ENCODE measurements around the gene RFNG. TPM values are rescaled to one million over a fixed set of nuclear protein-coding genes. Genes with fewer than 3 reads are reported as not detected.
"Not testable (repeated sequence)": the region's sequence is repeated elsewhere in the genome, so short reads cannot be mapped to it uniquely, and the experiment has no call there.

Gene RFNG
- total RNA-seq, 1 donor = 13.7 TPM

- H3K9me3 ChIP-seq (ENCODE audit: low read depth, low read length) = no peaks in the 10 kb centered on the region
- H3K4me1 ChIP-seq (ENCODE audit: insufficient read depth, low read length) = peaks cover 21% of the 10 kb centered on the region
- H3K27me3 ChIP-seq (ENCODE audit: insufficient read depth, low read length) = no peaks in the 10 kb centered on the region
- H3K4me3 ChIP-seq (ENCODE audit: low read length) = no peak overlapping the region
These were observed 3.0 kb downstream of the RFNG start for GRCh38 chr17:82048571-82048971.

GRCh38 chr17:82047914-82048570 is 3.6 kb downstream of the RFNG start:
- H3K4me3 ChIP-seq (ENCODE audit: low read length) = no peak overlapping the region
- H3K9me3 ChIP-seq (ENCODE audit: low read depth, low read length) = no peaks in the 10 kb centered on the region
- peaks cover 18% of the 10 kb centered on the region for H3K4me1 ChIP-seq (ENCODE audit: insufficient read depth, low read length)
- H3K27me3 ChIP-seq (ENCODE audit: insufficient read depth, low read length) = no peaks in the 10 kb centered on the region

GRCh38 chr17:82047379-82047778 is 4.2 kb downstream of the RFNG start:
- no peaks in the 10 kb centered on the region for H3K27me3 ChIP-seq (ENCODE audit: insufficient read depth, low read length)
- H3K4me1 ChIP-seq (ENCODE audit: insufficient read depth, low read length) = peaks cover 11% of the 10 kb centered on the region
- H3K4me3 ChIP-seq (ENCODE audit: low read length) = no peak overlapping the region
- H3K9me3 ChIP-seq (ENCODE audit: low read depth, low read length) = no peaks in the 10 kb centered on the region

- Histone ChIP-seq H3K9me3 (ENCODE audit: low read depth, low read length) (no peaks in the 10 kb centered on the region), H3K27me3 (ENCODE audit: insufficient read depth, low read length) (no peaks in the 10 kb centered on the region), H3K4me3 (ENCODE audit: low read length) (no peak overlapping the region), H3K4me1 (ENCODE audit: insufficient read depth, low read length) (peaks cover 8% of the 10 kb centered on the region)
These were observed 4.7 kb downstream of the RFNG start for GRCh38 chr17:82046903-82047302.

GRCh38 chr17:82045936-82046484 is 5.6 kb downstream of the RFNG start:
- Histone ChIP-seq H3K4me1 (ENCODE audit: insufficient read depth, low read length) (peaks cover 6% of the 10 kb centered on the region), H3K4me3 (ENCODE audit: low read length) (no peak overlapping the region), H3K27me3 (ENCODE audit: insufficient read depth, low read length) (no peaks in the 10 kb centered on the region), H3K9me3 (ENCODE audit: low read depth, low read length) (no peaks in the 10 kb centered on the region)

GRCh38 chr17:82043507-82043906 is 8.1 kb downstream of the RFNG start:
- H3K9me3 ChIP-seq (ENCODE audit: low read depth, low read length) = no peaks in the 10 kb centered on the region
- no peak overlapping the region for H3K4me3 ChIP-seq (ENCODE audit: low read length)
- H3K4me1 ChIP-seq (ENCODE audit: insufficient read depth, low read length) = peaks cover 5% of the 10 kb centered on the region
- H3K27me3 ChIP-seq (ENCODE audit: insufficient read depth, low read length) = no peaks in the 10 kb centered on the region

GRCh38 chr17:82042649-82043048 is 9.0 kb downstream of the RFNG start:
- Histone ChIP-seq H3K9me3 (ENCODE audit: low read depth, low read length) (no peaks in the 10 kb centered on the region), H3K4me3 (ENCODE audit: low read length) (no peak overlapping the region), H3K4me1 (ENCODE audit: insufficient read depth, low read length) (peaks cover 12% of the 10 kb centered on the region), H3K27me3 (ENCODE audit: insufficient read depth, low read length) (no peaks in the 10 kb centered on the region)

GRCh38 chr17:82041144-82041814 is 10.3 kb downstream of the RFNG start:
- peaks cover 21% of the 10 kb centered on the region for H3K4me1 ChIP-seq (ENCODE audit: insufficient read depth, low read length)
- H3K9me3 ChIP-seq (ENCODE audit: low read depth, low read length) = no peaks in the 10 kb centered on the region
- no peaks in the 10 kb centered on the region for H3K27me3 ChIP-seq (ENCODE audit: insufficient read depth, low read length)
- H3K4me3 ChIP-seq (ENCODE audit: low read length) = no peak overlapping the region

- Histone ChIP-seq H3K4me1 (ENCODE audit: insufficient read depth, low read length) (peaks cover 30% of the 10 kb centered on the region), H3K4me3 (ENCODE audit: low read length) (no peak overlapping the region)
These were observed 11.8 kb downstream of the RFNG start for GRCh38 chr17:82039695-82040299.

GRCh38 chr17:82038796-82039409 is 12.7 kb downstream of the RFNG start:
- H3K4me3 ChIP-seq (ENCODE audit: low read length); H3K27me3 ChIP-seq (ENCODE audit: insufficient read depth, low read length); H3K9me3 ChIP-seq (ENCODE audit: low read depth, low read length): not testable (repeated sequence)
- peaks cover 30% of the 10 kb centered on the region for H3K4me1 ChIP-seq (ENCODE audit: insufficient read depth, low read length)

More at GRCh38 chr17:82039695-82040299, 11.8 kb downstream of the RFNG start:
- H3K27me3 ChIP-seq (ENCODE audit: insufficient read depth, low read length) = no peaks in the 10 kb centered on the region
- no peaks in the 10 kb centered on the region for H3K9me3 ChIP-seq (ENCODE audit: low read depth, low read length)

GRCh38 chr17:82037889-82038195 is 13.8 kb downstream of the RFNG start:
- Histone ChIP-seq H3K27me3 (ENCODE audit: insufficient read depth, low read length) (no peaks in the 10 kb centered on the region), H3K4me3 (ENCODE audit: low read length) (peak overlapping the region; percentile 56), H3K4me1 (ENCODE audit: insufficient read depth, low read length) (peaks cover 30% of the 10 kb centered on the region), H3K9me3 (ENCODE audit: low read depth, low read length) (no peaks in the 10 kb centered on the region)

- Histone ChIP-seq H3K4me3 (ENCODE audit: low read length) (peak within 1 kb of the TSS; percentile 56), H3K4me1 (ENCODE audit: insufficient read depth, low read length) (peaks cover 33% of the 10 kb centered on the region), H3K27me3 (ENCODE audit: insufficient read depth, low read length) (peaks cover 1% of the 10 kb centered on the region), H3K9me3 (ENCODE audit: low read depth, low read length) (no peaks in the 10 kb centered on the region)
These were observed 14.3 kb downstream of the RFNG start, which contains the start of gene DCXR for GRCh38 chr17:82037092-82037888. DCXR (minus strand) TSS chr17:82037697; CDS start chr17:82037682, 15 bp downstream.

GRCh38 chr17:82036634-82037091 is 14.9 kb downstream of the RFNG start:
- peaks cover 5% of the 10 kb centered on the region for H3K27me3 ChIP-seq (ENCODE audit: insufficient read depth, low read length)
- no peaks in the 10 kb centered on the region for H3K9me3 ChIP-seq (ENCODE audit: low read depth, low read length)
- peaks cover 37% of the 10 kb centered on the region for H3K4me1 ChIP-seq (ENCODE audit: insufficient read depth, low read length)
- H3K4me3 ChIP-seq (ENCODE audit: low read length) = peak overlapping the region; percentile 56

- Histone ChIP-seq H3K9me3 (ENCODE audit: low read depth, low read length) (no peaks in the 10 kb centered on the region), H3K27me3 (ENCODE audit: insufficient read depth, low read length) (peaks cover 5% of the 10 kb centered on the region), H3K4me3 (ENCODE audit: low read length) (no peak overlapping the region), H3K4me1 (ENCODE audit: insufficient read depth, low read length) (peaks cover 38% of the 10 kb centered on the region)
These were observed 15.5 kb downstream of the RFNG start for GRCh38 chr17:82035956-82036633.
